ENCODE results near the gene CEACAM1.

DNA sequence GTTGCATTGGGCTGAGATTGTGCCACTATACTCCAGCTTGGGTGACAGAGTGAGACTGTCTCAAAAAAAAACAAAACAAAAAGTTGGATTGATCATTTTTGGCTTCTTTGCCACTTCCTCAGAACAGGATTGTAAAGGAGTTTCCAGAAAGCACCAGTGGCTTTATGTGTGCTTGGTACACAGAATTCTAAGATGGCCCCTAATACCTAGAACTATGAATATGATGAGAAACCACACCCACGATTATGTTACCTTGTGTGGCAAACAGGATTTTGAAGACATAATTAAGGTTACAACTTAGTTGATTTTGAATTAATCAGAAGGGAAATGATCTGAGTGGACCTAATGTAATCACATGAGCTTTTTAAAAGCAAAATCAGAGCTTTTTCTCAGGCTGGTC is 26.5 kb downstream of the CEACAM1 start:
- TF ChIP-seq CTCF (IDR thresholded peaks at IDR 0.05) (no peak), POLR2A (IDR thresholded peaks at IDR 0.05) (no peak)
